Adipocyte (in vitro differentiated cells): ENCODE data around the gene DLG2.

Source experiments
- DNase-seq: peaks from one replicate; pipeline ENCODE4 v3.0.0-alpha.2; 2015; ENCODE audit warnings: low read depth
- H3K27me3 ChIP-seq: replicated peaks from 2 replicates; pipeline ENCODE4 v1.7.0; 2013; ENCODE audit warnings: mild to moderate bottlenecking, low read length, moderate library complexity; ENCODE audit not compliant: control insufficient read depth, insufficient read depth
- H3K36me3 ChIP-seq: 2 replicates; pipeline ENCODE4 v1.7.0; 2013; ENCODE audit warnings: low read length, mild to moderate bottlenecking, moderate library complexity; ENCODE audit not compliant: control insufficient read depth, insufficient read depth, severe bottlenecking
- H3K4me1 ChIP-seq: 2 replicates; pipeline ENCODE4 v1.7.0; 2013; ENCODE audit warnings: mild to moderate bottlenecking, low read length, moderate library complexity; ENCODE audit not compliant: control insufficient read depth, insufficient read depth
- H3K4me3 ChIP-seq: 2 replicates; pipeline ENCODE4 v1.7.0; 2013; ENCODE audit warnings: mild to moderate bottlenecking, low read length, moderate library complexity
- H3K9ac ChIP-seq: 2 replicates; pipeline ENCODE4 v1.7.0; 2013; ENCODE audit warnings: mild to moderate bottlenecking, low read length, moderate library complexity
- H3K9me3 ChIP-seq: 2 replicates; pipeline ENCODE4 v1.7.0; 2013; ENCODE audit warnings: mild to moderate bottlenecking, low read length, moderate library complexity; ENCODE audit not compliant: control insufficient read depth

Gene DLG2

GRCh38 chr11:84224042-84224441 is 1403.1 kb downstream of the DLG2 start:
- DNase-seq, result no peak
- Histone ChIP-seq H3K36me3 (no peaks in the 10 kb centered on the region), H3K9me3 (no peaks in the 10 kb centered on the region), H3K27me3 (no peaks in the 10 kb centered on the region), H3K4me1 (peaks cover 1% of the 10 kb centered on the region), H3K9ac (no peak overlapping the region), H3K4me3 (no peak overlapping the region)

GRCh38 chr11:84218318-84218717 is 1408.8 kb downstream of the DLG2 start:
- no peak for DNase-seq
- Histone ChIP-seq H3K36me3 (no peaks in the 10 kb centered on the region), H3K27me3 (no peaks in the 10 kb centered on the region), H3K4me1 (peaks cover 14% of the 10 kb centered on the region), H3K9ac (no peak overlapping the region), H3K4me3 (no peak overlapping the region), H3K9me3 (no peaks in the 10 kb centered on the region)

GRCh38 chr11:84215672-84216071 is 1411.5 kb downstream of the DLG2 start:
- H3K4me3 ChIP-seq, result no peak overlapping the region
- no peak overlapping the region for H3K9ac ChIP-seq
- H3K27me3 ChIP-seq, result no peaks in the 10 kb centered on the region
- DNase-seq, result no peak
- no peaks in the 10 kb centered on the region for H3K9me3 ChIP-seq
- H3K4me1 ChIP-seq, result peaks cover 14% of the 10 kb centered on the region
- H3K36me3 ChIP-seq, result no peaks in the 10 kb centered on the region

GRCh38 chr11:84214557-84214956 is 1412.6 kb downstream of the DLG2 start:
- Histone ChIP-seq H3K4me1 (peaks cover 14% of the 10 kb centered on the region), H3K9ac (no peak overlapping the region), H3K27me3 (no peaks in the 10 kb centered on the region), H3K36me3 (no peaks in the 10 kb centered on the region), H3K9me3 (no peaks in the 10 kb centered on the region), H3K4me3 (no peak overlapping the region)
- DNase-seq, result no peak

GRCh38 chr11:84212468-84213390 is 1414.4 kb downstream of the DLG2 start:
- no peak for DNase-seq
- no peak overlapping the region for H3K4me3 ChIP-seq
- H3K9ac ChIP-seq, result no peak overlapping the region
- no peaks in the 10 kb centered on the region for H3K36me3 ChIP-seq
- no peaks in the 10 kb centered on the region for H3K27me3 ChIP-seq
- peaks cover 1% of the 10 kb centered on the region for H3K4me1 ChIP-seq
- no peaks in the 10 kb centered on the region for H3K9me3 ChIP-seq

- Histone ChIP-seq H3K27me3 (no peaks in the 10 kb centered on the region), H3K36me3 (no peaks in the 10 kb centered on the region)
- no peak for DNase-seq
These were observed 1415.2 kb downstream of the DLG2 start for GRCh38 chr11:84211896-84212295.

GRCh38 chr11:84194696-84195095 is 1432.4 kb downstream of the DLG2 start:
- H3K27me3 ChIP-seq, result no peaks in the 10 kb centered on the region
- no peaks in the 10 kb centered on the region for H3K9me3 ChIP-seq
- no peak for DNase-seq
- H3K36me3 ChIP-seq, result no peaks in the 10 kb centered on the region
- H3K9ac ChIP-seq, result no peak overlapping the region
- no peak overlapping the region for H3K4me3 ChIP-seq
- no peaks in the 10 kb centered on the region for H3K4me1 ChIP-seq

More at GRCh38 chr11:84211896-84212295, 1415.2 kb downstream of the DLG2 start:
- Histone ChIP-seq H3K9ac (no peak overlapping the region), H3K4me1 (no peaks in the 10 kb centered on the region), H3K4me3 (no peak overlapping the region), H3K9me3 (no peaks in the 10 kb centered on the region)

- Histone ChIP-seq H3K9ac (no peak overlapping the region), H3K27me3 (no peaks in the 10 kb centered on the region), H3K4me1 (no peaks in the 10 kb centered on the region), H3K9me3 (no peaks in the 10 kb centered on the region), H3K36me3 (no peaks in the 10 kb centered on the region), H3K4me3 (no peak overlapping the region)
- no peak for DNase-seq
These were observed 1433.4 kb downstream of the DLG2 start for GRCh38 chr11:84193706-84194105.

- no peaks in the 10 kb centered on the region for H3K36me3 ChIP-seq
- H3K4me3 ChIP-seq, result no peak overlapping the region
- H3K9me3 ChIP-seq, result peaks cover 4% of the 10 kb centered on the region
- H3K27me3 ChIP-seq, result no peaks in the 10 kb centered on the region
- no peak for DNase-seq
- no peaks in the 10 kb centered on the region for H3K4me1 ChIP-seq
- H3K9ac ChIP-seq, result no peak overlapping the region
These were observed 1438.6 kb downstream of the DLG2 start for GRCh38 chr11:84188521-84188920.

GRCh38 chr11:84173078-84173477 is 1454.1 kb downstream of the DLG2 start:
- no peaks in the 10 kb centered on the region for H3K9me3 ChIP-seq
- no peaks in the 10 kb centered on the region for H3K4me1 ChIP-seq
- DNase-seq, result no peak
- H3K9ac ChIP-seq, result no peak overlapping the region
- no peak overlapping the region for H3K4me3 ChIP-seq
- no peaks in the 10 kb centered on the region for H3K27me3 ChIP-seq
- H3K36me3 ChIP-seq, result no peaks in the 10 kb centered on the region

GRCh38 chr11:84165139-84165538 is 1462.0 kb downstream of the DLG2 start:
- Histone ChIP-seq H3K9me3 (no peaks in the 10 kb centered on the region), H3K36me3 (no peaks in the 10 kb centered on the region), H3K27me3 (no peaks in the 10 kb centered on the region), H3K4me1 (no peaks in the 10 kb centered on the region), H3K9ac (no peak overlapping the region), H3K4me3 (no peak overlapping the region)
- no peak for DNase-seq
